Right lobe of liver (tissue), 4 donors: Measurements from ENCODE around the gene NSMF.

ENCODE experiments used
- POLR2A ChIP-seq: fragments of 450-650 bp; IDR thresholded peaks from one replicate; pipeline ENCODE4 v1.6.1; 2017; ENCODE audit warnings: antibody characterized with exemption, mild to moderate bottlenecking
- TF ChIP-seq, protein P1 (sequence below), 4 donors: fragments of 200-600 bp in 3 of 4; fragments of 450-650 bp in 1 of 4; IDR thresholded peaks; one replicate each; pipeline versions ENCODE4 v1.5.1 to v1.8.0; 2016 to 2022; ENCODE audit warnings: antibody characterized with exemption in 4 of 4, mild to moderate bottlenecking in 2 of 4
- donor health status: DM: no; HTN: no; CAD: no.
- donor health status: DM: no; HTN: no; CAD: no.
- donor health status: DM: no; HTN: yes; CAD: no.

DNA sequence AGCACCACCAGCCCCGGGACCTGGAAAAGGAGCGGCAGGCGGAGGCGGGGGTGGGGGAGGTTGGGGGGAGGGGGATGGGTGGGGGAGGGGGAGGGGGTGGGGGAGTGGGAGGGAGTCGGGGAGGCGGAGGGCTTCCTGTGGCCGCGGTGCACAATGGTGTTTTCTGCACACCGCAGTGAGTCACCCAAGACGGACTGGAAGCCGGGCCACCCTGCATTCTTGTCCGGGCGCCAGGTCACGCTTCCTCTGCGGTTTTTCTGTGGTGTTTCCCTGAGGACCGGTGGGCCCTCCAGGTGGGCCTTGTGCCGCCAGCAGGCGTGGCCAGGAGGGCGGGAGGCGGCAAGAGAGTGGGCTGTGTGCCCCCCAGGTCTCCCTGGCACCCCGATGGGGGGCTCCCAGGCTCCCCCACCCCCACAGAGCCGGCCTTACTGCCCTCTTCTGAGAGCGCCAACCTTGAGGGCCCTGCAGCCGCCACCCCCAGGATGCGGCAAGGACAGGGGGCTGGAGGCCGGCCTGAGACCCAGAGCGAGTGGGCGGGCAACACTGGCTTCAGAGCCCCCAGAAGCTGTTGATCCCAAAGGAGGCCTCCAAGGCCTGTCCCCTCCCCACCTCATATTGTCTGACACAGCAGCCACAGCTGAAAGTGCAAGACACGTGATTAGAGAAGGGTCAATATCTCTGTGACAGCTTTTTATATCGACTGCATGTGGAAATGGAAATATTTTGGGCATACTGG is 47.3 kb downstream of the NSMF start:
- TF ChIP-seq, protein P1, sequence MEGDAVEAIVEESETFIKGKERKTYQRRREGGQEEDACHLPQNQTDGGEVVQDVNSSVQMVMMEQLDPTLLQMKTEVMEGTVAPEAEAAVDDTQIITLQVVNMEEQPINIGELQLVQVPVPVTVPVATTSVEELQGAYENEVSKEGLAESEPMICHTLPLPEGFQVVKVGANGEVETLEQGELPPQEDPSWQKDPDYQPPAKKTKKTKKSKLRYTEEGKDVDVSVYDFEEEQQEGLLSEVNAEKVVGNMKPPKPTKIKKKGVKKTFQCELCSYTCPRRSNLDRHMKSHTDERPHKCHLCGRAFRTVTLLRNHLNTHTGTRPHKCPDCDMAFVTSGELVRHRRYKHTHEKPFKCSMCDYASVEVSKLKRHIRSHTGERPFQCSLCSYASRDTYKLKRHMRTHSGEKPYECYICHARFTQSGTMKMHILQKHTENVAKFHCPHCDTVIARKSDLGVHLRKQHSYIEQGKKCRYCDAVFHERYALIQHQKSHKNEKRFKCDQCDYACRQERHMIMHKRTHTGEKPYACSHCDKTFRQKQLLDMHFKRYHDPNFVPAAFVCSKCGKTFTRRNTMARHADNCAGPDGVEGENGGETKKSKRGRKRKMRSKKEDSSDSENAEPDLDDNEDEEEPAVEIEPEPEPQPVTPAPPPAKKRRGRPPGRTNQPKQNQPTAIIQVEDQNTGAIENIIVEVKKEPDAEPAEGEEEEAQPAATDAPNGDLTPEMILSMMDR (IDR thresholded peaks at IDR 0.05): no peak
- TF ChIP-seq POLR2A: no peak
